Fibroblast of lung (primary cell): ENCODE data around the gene TAS2R60.

Experiments
- CTCF ChIP-seq, 2 donors: IDR thresholded peaks in 1 of 2; conservative IDR thresholded peaks in 1 of 2; 1 replicate in 1 of 2; 2 replicates in 1 of 2; pipeline ENCODE4 v1.5.1; 2011 to 2012; ENCODE audit warnings: low read length in 2 of 2, control low read depth in 1 of 2, inconsistent platforms in 1 of 2, low read depth in 1 of 2, mild to moderate bottlenecking in 1 of 2
- EZH2 ChIP-seq: IDR thresholded peaks from 2 replicates; pipeline ENCODE4 v1.5.1; 2012; ENCODE audit warnings: low read length, control low read depth, mild to moderate bottlenecking; ENCODE audit errors: missing control alignments

DNA sequence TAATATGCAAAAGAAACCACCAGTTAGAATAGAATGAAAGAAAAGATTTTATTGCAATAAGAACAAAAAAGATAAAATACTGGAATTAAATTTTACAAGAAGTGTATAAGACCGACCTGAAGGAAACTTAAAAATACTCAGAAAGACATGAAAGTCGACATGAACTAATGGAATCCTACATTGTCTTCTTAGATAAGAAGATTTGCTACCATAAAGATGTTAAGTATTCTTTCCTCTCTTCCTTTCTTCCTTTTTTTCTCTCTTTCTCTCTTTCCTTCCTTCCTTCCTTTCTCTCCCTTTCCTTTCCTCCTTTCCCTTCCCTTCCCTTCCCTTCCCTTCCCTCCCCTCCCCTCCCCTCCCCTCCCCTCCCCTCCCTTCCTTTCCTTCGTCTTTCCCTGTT, 6.5 kb downstream of the TAS2R60 start:
- TF ChIP-seq EZH2 (no peak), CTCF (conservative IDR thresholded peaks at IDR 0.05 in 1 of 2, IDR thresholded peaks at IDR 0.05 in 1 of 2; ENCODE audit: low read depth in 1 of 2, low read length in 2 of 2) (no peak)
